T-helper 9 cell (primary cell): Measurements from ENCODE around the gene ELMO2.
"Not testable (repeated sequence)": the region's sequence is repeated elsewhere in the genome, so short reads cannot be mapped to it uniquely, and the experiment has no call there.

Source experiments
- DNase-seq: peaks from one replicate; pipeline ENCODE4 v3.0.0-alpha.2; 2020

ELMO2 gene

DNA sequence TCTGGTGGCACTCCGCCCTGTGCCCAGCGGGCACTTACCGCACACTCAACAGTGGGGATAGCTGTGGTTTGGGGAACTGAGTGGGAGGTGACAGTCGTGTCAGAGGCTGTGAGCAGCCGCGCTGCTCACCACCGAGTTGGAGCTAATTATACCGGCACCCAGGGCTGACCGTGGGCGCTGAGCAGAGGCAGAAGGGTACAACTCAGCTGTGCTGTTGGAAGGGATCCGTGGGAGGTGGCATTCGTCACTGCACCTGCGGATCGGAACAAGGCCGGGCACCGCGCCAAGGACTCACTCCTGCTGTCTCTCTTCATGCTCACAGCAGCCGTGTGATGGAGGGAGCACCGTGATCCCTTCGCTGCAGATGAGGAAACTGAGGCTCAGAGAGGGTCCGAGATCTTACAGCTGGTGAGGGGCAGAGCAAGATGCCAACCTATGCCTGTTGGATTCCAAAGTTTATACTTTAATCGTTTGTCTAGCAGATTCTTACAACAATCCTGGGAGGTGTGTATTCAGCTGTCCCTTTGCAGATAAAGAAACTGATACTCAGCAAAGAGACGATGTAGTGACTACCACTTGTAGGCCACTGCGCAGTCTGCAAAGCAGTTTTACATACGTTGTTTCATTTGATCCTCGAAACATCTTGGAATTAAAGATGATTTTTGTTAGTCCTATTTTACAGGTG, 713 bp upstream of the ELMO2 start:
- peak; percentile 76 for DNase-seq

DNA sequence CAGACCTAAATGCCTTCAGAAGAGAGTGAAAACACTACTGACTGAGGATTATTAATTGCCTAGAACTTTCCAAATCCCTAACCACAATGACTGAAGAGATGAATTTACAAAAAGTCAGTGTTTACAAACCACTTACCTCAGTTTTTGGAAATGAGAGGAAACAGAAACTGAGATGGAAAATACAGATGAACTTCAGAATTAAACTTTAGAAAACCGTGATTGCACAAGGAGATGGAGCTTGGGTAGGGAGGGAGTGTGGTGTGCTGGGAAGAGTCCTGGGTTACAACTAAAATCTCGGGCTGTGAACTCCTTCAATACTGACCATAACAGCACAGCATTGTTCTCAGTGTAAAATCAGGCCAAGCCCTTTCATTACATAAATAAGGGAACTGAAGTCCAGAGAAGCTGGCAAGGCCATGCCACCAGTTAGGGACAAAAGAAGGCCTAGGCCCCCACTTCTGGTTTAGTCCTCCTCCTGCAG, 4.0 kb downstream of the ELMO2 start:
- no peak for DNase-seq

DNA sequence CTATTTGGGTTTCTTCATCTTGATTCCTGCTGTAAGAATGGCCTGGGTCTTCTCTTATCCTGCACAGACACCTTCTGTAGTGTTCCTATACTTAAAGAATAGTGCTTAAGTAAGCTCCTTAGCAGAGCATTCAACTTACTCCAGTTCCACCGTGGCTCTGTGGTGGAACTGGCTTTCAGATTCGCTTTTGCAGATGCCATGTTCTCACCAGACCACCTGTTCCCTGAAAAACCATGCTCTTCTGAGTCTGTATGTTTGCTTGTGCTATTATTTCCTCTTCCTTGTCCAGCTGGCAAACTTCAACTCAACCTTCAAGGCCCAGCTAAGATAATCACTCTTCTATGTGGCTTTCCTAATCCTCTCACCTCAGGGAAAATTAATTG, 4.9 kb downstream of the ELMO2 start:
- DNase-seq: no peak

DNA sequence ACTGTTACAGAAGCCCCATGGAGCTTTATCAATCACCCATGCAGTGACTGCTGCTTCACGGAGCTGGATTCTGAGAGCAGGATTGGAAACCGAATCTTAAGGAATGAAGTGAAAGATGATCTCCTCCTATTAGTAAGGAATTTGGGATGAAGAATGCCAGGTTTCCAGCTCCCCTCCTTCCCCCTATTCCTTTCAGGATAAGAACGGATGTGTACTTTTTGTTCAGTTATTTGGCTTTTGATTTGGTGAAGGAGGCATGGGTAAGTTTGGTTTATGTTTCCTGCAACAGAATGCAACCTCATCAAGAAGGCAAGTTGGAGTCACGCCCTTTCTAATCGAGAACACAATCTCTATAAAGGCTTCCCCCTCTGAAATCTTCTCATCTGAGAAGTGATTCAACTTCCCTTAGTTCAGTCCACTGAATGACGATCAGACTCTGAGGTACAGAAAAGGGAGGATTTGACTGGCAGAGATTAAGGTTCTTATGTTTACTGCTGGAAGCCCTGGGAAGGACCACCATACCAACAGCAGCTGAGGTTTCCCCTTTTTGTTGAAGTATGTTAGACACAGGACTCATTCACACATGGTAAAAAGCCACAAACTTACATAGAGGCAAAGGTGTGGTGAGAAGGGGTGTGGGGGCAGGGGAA, 5.5 kb downstream of the ELMO2 start:
- no peak for DNase-seq

DNA sequence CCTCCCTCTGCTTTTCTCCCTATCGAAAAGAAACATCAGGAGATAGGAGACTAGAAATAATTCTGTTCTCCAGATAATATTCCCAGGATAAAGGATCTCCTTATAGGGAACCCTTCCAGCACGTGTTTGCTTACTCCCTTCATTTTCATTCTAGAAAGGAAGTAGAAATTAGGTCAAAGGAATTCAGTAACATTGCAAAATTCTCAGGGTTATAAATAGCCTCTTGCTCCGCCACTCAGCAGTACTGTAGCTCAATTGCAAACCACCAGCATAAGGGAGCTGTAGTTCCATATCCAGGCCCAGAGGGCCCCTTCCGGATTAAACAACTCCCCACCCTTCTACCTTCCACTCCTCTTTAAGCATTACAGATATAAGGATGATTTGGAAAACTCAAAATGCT, 6.2 kb downstream of the ELMO2 start:
- no peak for DNase-seq

DNA sequence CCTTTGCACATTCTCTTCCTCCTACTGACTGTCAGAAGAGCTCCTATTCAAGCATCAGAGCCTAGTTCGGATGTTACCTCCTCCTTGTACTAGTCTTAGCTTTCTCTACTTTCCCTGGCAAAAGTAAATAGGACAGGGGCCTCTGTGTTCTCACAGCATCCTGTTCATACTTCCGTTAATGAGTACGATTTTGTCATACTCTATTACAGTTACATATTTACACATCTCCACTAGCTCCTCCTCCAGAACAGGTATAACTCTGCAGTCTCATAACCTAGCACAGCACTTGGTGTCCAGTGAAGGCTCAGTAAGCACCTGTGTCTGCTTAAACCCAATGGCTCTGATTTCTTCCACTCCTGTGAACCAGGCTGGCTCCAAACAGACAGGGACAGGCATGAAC, 7.0 kb downstream of the ELMO2 start:
- no peak for DNase-seq

DNA sequence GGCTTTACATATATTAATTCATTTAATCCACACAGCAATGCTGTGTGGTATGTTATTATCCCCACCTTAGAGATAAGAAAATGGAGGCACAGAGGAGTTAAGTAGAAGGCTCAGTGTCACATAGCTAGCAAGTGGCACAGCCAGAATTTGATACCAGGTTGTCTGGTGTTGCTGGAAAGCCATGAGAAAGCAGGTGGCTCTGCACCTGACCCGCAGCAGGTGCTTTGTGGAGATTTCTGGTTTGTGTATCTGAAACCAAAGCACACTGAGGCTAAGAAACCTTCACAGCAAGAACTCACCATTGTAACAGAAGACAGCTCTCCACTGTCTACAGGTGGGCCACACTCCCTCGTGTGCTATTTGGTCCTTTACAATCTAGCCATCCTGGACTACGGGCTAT, 7.5 kb downstream of the ELMO2 start:
- no peak for DNase-seq

DNA sequence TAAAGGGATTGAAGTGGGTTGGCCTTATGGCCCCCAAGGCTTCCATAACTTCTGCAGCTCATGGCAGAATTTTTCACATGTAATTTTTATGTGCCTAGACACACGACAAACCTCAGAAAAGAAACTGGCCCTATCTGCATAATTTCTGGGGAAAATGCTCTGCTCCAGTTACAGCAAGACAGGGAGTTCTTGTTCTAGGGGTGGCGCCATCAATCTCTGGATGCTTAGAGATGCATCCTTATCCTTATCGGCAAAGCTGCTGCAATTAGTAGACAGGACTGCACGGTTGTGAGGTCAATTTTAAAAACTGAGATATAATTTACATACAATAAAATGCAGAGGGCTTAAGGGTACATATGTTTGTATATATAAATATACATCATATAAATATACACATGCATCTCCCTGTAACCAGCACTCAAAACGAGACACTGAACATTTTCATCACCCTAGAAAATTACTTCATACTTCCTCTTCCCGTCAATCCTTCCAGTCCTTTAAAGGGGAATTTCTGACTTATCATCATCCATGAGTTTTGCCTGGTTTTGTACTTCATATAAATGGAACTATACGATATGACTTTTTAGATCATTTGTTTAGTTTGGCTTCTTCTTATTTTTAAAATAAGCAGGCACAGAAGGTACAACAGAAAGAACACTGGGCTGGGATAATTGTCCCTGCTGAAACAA, 10.2 kb downstream of the ELMO2 start:
- no peak for DNase-seq

DNA sequence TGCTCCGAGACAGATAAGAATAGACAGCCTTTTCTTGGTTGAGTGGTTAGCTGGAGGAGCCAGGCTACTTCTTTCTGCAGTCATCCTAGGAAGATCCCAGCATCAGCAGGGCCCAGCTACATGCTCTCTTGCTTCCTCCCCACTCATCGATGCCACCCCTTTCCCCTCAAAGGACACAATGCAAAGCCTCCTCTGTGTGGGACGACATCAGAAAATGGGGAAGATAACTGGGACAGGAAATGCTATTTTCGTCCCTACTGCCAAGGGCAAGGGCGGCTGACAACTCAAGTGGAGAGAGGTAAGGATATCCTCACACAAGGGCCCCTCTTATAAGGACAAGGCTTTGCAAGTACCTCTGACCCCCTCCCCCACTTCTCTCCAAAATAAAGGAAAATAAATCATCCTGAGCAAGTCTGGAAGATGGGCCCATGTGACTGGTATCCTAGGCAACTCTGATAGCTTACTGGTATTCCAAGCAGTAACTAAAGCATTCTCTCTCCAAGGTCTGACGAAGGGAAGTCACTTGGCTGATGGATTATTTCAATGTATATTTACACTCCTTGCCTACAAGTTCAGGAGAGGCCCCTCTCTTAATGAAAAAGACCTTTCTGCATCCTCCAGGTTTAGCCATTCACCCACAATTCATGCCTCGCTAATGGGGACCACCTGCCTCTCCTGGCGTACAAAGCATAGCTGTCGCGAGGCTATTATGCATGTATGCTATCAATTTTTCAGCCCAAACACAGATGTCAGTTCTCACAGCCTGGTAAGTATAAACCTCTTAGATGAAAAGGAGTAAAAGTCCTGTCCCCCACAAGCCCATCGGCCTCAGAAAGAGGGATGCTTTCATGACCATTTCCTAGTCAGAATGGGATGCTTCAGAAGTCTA, 11.3 kb downstream of the ELMO2 start:
- DNase-seq: no peak

DNA sequence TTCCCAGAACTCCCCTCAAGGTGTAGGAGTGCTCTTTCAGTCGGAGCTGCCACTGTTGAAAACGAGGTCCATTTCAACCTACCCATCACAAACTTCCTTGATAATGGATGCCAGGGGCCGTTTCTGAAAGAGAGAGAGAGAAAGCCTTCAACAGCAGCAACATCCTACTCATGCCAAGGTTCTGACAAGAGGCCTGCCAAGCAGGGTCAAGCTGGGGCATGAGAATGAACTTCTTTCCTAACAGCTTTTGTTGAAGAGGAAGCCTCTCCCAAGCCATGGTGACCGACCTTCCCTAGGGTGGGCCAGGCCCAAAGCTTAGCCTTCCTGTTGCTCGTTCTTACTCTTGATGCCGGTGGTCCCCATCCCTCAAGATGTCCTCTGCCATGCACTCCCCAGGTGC, 12.4 kb downstream of the ELMO2 start:
- DNase-seq: no peak

DNA sequence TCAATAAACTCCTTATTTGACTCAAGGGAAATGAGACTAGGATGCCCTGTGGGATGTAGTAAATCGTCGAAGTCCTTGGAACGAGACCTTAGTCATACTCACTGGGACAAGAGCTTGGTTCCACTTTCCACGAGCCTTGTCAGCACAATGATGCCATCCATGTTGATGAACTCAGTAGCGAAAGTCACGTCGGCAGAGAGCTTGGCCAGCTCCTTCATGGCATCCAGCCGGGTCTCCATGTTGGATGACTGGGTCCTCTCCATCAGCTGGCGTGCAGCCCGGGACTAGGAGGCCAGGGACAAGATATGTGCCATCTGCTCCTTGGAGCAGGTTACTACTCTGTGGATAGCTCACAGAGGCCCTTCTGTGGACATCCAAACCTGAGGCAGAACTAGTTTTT, 17.5 kb downstream of the ELMO2 start:
- no peak for DNase-seq

DNA sequence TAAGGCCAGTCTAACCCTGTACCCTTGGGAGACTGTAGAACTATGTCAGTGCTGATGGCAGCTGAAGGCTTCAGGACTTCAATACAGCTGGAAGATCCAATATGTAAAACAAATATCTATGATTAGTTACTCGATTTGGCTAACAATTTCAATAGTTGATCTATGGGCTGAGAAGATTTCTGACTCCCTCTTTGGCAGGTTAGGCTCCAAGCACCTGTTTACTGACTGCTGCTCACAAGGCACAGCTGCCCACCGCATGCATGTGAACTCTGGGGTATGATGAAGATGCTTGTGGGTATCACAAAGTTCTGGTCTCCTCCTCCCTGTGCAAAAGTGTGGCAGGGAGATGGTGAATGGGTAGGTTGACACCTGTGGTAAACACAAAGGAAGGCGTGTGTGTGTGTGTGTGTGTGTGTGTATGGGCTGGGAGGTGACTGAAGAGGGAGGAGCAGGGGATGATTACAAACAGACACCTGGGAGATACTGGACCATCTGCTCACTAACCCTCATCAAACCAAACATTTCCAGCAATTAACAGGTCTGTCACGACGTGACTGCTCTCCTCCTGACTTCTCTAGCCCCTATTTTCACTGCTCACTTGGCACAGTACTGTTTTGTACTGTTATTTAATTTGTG, 18.1 kb downstream of the ELMO2 start:
- no peak for DNase-seq

DNA sequence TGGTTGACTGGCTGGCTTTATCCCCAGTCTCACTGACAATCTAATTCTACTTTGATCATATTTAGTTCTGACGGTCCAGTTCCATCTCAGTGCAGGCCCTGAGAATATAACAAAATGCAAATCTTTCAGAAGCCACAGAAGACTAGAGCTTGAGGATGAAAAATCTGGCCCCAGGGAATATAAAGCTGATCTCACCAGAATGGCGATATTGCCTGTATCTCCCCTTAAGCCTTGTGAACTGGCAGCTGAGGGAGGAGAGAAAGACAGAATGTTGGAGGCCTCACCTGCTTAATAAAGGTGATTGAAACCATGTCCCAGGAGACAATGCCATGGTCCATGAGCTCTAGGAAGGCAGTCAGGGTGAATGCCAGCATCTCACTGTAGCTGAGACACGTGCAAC, 19.4 kb downstream of the ELMO2 start:
- not testable (repeated sequence) for DNase-seq

DNA sequence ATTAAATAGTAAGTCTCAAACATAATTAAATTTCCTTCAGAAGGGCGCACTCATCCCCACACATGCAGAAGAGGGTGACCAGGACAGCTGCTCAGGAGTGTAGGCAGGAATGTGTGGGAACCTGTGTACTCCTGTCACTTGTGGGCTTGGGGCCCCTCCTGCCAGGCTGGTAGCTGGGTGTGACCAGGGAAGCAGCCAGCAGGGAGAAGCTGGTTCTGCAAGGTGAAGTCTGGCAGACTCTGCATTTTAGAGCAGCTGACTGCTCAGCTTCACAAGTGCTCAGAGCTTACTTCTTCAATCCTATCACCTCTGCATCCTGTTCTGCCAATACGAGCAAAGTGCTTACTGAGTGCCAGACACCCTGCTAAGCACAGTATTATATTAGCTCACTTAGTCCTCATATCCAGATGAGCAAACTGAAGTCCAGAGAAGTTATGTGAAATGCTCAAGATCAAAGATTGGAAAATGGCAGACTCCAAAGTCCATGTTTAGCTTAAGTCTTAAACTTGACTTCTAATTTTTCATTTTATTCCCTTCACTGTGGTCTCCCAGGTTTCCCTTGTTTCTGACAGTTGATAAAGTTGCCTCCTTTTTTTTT, 27.9 kb downstream of the ELMO2 start:
- no peak for DNase-seq

DNA sequence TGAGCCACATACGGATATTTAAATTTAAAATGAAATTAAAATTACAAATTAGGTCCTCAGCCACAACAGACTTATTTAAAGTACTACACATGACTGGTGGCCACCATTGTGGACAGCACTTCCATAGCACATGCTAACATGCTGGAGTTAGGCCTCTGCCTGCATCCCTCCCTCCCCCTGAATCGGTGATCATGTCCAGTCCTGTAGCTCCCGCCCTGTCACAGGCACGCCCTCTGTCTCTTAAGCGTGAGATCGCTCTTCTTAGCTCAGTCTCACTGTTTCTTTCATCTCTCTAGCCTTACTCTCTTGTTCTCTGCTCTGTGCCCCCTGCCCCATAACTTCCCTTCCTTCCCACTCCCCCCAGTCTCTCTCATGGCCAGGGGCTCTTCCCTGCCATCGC, 28.9 kb downstream of the ELMO2 start:
- DNase-seq: no peak

DNA sequence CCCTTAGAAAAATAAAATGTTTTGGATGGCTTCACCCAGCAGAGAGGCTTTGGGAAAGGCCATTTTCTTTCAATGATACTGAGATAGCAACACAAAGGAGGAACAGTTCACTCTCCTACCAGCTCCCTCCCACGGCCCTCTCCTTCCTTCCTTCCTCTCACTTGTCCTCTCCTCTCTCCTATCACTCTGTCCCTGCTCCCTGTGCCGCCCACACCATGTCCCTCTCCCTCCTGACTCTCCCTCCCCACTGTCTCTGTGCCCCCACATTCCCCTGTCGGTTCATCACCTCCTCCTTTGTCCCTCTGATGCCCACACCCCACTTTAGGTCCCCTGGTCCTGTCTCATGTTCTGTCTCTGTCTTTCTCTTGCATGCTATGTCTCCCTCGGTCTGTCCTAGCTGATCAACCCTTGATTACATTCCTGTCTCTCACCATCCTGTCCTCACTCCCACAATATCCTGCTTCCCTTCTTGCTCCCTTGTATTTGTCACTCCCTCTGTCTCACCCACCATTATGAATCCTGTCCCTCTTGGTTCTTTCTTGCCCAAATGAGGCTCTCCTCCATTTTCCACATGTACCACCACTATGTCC, 30.1 kb downstream of the ELMO2 start:
- no peak for DNase-seq

DNA sequence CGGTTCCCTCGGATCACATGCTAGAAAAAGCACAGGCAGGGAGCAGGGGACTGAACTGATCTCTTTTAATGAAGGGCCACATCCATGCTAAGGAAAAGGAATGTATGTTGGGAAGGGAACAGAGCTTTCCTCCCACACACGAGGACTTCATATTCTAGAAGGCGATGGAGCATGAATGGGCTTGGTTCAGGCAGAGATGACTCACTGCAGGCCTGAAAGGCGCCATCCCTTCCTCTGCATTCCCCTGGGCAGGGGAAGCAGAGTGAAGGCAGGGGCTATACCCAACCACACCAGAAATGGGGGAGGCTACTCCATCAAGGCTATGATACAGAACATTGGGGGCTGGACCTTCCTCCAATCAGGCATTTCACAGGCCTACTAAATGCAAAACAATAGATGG, 30.6 kb downstream of the ELMO2 start:
- DNase-seq: no peak

DNA sequence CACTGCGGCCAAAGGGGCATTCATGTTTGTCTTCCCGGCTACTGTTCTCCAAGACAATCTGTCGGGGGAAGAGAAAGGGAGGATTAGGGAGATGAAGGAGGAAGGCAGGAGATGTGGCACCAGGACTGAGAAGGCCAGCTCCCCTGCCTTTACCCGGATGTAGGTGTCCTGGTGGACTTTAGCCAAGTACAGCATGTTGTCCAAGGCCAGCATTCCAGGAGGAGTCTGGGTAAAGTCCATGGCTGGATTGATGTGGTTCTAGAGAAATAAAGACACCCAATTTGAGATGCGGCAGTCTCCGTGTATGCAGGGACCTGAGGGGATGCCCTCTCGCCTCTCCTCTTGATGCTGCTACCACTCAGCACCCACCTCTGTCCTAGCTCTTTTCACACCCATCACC, 32.0 kb downstream of the ELMO2 start:
- DNase-seq: no peak

DNA sequence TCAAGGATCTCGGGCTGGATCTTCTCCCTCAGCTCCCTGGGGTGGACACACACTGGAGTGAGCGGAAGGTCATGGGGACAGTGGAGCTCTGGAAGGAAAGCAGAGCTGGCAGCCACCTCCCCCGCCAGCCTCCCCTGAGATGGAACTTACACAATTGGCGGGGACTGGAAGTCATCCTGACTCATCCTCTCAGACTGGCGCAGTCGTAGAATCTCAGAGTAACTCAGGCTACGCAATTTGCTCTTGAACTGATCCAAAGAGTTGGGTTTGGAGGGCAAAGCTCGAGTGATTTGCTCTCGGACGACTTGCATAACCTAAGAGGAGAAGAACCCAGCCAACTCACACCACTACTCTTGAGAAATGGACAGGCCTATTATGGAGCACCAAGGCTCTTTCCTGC, 34.8 kb downstream of the ELMO2 start:
- no peak for DNase-seq

DNA sequence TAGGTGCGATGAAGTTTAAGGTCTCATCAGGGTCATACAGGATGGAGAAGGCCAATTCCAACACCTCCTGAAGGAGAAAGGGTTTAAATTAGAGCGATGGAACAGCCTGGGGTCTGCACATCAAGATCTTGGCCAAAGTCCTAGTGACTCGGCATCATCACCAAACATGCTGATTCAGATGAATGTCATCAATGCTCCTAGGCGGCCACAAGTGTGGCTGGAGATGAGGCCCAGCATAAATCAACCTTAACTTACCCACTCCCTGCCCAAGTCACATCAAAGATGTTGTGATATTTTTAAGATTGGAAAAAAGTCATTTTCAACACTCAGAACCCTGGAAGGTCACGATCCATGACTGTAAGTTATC, 37.5 kb downstream of the ELMO2 start:
- no peak for DNase-seq

DNA sequence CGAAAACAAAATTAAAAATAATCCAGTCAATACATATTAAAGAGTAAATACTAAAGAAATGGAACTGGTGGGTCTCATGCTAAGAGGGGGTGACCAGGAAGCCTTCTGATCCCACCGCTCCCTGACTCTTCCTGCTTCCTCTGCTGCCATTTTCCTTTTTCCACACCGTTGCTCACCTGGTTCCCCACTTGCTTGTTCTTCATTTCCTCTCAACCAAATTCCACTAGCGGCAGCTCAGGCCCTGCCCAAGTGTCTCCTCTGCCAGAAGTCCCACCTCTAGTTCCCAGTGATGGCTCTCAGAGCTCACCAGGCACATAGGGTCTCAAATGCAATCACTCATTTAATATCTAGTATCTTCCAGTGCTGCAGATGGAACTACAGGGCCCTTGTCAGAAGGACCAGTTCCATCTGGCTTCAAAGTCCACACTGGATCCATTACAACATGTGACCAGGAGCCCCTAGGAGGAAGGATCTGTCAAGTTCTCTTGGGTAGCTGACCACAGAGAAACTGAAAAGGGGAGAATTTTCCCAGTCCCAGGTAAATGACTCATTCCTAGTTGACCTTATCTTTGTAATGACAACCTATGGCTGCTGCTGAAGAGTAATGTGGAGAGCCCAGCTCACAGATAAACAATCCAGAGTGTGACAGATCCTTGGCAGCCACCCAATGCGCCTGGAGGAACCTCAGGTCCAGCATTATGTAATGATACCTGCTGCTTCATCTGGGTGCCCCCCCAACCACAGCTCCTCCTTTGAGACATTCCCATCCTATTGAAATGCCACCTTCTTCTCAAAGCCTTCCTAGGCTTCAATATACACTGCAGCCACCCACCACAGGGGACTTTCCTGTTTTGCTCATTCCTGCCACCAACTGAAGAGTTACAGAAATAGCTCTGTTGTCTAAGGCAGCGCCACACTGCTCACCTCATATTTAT, 38.2 kb downstream of the ELMO2 start:
- no peak for DNase-seq
